ENCODE measurements around the gene TEC. TPM values are rescaled to one million over a fixed set of nuclear protein-coding genes. Genes with fewer than 3 reads are reported as not detected.
"Not testable (repeated sequence)": the region's sequence is repeated elsewhere in the genome, so short reads cannot be mapped to it uniquely, and the experiment has no call there.

The TEC gene
- total RNA-seq, 1 experiment from 2014 or later, result 0.23 TPM

DNA sequence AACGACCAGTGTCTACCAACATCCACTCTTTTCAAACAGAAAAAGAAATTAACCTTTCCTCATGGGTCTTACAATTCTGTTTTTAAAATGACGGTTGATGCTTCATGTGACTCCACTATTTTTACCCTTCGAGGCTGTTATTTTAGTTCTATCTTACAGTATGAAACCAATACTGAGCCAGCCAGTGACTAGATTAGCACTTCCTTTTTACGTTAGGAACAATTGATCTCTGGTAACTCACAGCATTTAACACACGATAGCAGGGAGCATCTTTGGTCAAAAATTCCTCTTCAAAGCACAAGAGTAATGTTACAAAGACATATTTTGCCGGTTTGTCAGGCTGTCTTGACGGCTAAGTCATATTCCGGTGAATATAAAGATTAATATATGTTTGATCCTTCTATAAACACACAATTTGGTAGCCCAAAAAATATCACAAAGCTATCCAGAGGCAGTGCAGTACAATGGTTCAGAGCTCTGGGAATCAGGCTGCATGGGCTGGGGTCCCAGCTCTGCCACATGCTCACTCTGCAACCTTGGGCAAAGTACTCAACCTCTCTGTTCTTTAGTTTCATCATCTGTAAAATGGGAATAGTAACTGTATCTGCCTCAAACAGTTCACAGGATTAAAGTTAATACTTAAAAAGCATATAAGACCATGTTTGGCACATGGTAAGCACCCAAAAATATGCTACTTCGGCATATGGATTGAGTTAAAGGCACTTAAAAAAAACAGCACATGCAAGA, 72.7 kb downstream of the TEC start:
- no peak for DNase-seq (ENCODE audit: low read depth)

DNA sequence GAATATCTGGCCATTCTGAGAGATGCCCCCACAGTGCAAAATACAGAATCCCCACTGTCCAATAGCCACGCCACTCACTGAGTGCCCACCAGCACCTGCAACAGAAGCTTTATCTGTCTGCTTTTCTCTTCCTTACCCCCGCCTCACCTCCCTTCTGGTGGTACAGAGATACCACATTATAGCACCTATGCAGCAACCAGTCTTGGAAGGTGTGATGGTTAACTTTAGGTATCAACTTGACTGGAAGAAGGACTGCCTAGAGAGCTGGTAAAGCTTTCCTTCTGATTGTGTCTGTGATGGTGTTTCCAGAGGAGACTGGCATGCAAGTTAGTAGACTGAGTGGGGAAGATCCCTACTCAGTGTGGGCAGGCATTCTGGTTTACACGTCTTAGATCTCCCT, 73.8 kb downstream of the TEC start:
- no peak for DNase-seq (ENCODE audit: low read depth)

DNA sequence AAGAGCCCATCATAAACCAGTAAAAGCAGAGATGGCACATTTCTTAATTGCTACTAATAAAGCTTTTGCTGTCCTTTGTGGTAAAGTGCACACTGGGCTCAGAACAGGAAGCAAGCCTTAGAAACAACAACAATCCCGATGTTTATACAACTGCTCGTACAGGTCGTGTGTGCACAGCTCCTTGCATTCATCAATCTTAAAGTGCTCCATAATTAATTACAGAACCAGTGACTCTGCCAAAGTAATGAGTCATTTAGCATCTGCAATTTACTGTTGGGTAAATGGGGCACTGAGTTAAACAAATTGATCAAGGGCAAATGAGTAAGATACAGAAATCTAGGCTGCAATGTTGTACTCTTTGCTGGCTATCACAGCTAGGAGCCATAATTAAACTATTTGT, 74.3 kb downstream of the TEC start:
- DNase-seq (ENCODE audit: low read depth), result no peak

DNA sequence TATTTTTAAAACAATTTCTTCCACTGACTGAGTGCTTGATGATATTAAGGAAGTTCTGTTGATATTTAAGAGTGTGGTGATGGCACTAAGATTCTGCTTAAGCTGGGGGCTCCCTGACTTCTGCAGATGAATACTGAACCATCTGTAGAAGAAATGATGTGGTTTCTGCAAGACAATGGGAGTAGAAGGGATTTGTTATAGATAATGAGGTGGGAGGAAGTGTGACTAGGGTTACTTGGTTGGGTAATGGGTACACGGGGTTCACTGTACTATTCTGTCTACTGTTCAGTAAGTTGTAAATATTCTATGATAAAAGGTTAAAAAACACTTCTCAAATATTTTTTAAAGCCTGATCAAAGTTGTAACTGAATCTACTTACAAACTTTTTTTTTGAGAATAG, 74.7 kb downstream of the TEC start:
- no peak for DNase-seq (ENCODE audit: low read depth)

DNA sequence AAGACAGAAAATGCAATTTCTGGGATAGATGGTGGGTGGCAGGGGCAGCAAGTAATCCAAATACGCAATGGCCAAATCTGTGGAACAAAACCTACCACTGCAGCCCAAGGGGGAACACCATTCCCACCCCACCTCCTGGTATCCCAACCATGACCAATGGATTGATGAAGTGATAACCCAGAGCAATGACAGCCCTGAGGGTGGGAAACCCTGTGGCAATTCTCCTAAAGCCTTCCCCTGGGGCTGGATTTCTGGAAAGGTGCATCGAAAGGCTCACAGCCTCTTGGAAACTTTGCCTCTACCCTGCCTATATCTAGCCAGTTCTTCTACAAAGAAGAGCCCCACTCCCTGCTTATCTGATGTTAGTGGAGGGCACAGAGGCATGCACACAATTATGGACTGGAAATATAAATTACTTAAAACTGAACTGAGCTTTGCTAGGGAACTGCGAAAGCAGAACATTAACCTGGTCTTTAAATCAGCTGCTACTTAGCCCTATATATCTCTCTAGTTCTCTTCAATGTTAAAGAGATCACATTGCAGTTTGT, 75.6 kb downstream of the TEC start:
- DNase-seq (ENCODE audit: low read depth), result no peak

DNA sequence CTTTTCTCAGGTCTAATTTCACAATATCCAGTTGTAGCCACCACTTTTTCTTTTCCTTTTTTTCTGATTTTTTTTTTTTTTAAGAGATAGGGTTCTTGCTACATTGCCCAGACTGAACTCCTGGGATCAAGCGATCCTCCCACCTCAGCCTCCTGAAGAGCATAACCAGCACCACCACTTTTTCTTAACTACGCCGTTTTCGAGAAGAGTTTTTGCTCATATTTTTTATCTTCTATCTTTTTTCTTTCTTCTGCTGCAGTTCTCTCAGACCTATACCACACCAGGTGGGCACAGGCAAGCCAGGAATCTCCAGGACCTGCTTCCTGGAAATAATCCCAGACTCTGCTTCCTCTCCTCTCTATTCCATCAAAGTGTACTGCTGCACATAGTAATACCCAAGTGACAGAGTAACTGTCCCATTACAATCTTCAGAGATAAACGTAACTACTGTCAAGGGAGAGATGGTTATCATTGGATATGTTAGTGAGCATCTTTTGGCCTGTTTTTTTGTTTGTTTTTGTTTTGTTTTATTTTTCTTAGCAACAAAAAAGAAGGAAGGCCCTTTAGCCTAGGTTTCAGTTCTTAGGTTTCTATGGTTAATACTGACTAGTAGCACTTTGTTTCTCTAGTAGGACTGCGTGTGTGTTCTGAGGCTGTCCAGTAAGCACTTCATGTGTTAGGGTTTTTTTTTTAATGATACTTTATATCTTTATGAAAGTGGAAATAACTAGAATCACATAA, 76.4 kb downstream of the TEC start:
- DNase-seq (ENCODE audit: low read depth), result no peak

DNA sequence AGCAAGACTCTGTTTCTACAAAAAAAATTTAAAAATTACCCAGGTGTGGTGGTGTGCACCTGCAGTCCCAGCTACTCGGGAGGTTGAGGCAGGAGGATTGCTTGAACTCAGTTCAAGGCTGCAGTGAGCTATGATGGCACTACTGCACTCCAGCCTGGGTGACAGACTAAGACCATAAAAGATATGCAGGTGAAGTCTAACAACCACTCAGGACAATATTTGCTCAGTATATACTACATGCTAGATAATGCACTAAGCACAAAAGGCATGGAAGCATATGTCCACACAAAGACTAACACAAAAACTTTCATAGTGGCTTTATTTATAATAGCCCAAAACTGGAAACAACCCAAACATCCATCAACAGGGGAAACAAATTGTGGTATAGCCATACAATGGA, 77.9 kb downstream of the TEC start:
- DNase-seq (ENCODE audit: low read depth), result no peak

DNA sequence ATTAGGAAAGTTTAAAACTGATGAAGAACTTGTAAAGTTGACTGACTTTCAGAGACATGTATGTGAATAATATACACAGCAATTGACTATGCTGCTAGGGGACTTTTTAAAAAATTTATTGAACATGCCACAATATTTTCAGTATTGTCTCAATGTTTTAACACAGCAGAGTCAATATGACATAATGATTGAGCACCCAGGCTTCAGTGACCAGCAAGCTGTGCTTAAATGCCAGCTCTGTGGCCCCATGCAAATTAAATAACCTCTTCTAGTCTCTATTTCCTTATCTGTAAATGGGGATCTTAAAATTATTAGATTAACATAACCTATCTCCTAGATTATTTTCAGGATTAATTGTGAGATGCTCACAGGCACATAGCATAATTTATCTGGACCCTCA, 78.8 kb downstream of the TEC start:
- no peak for DNase-seq (ENCODE audit: low read depth)

DNA sequence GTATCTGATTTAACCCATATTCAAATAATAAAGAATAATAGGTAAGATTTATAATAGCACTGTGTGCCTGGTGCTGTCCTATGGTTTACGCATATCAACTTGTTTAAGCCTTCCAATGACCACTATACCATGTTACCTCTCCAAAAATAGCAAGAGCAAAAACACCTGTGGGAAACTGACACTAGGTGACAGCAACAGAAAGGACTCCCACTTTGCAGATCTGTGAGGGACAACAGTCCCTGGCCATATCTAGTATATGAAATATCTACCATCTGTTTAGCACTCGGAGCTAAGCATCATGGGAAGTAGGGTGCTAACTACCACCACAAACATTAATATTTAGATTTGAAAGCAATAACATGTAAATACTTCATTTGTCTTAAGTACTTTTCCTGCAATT, 79.9 kb downstream of the TEC start:
- no peak for DNase-seq (ENCODE audit: low read depth)

DNA sequence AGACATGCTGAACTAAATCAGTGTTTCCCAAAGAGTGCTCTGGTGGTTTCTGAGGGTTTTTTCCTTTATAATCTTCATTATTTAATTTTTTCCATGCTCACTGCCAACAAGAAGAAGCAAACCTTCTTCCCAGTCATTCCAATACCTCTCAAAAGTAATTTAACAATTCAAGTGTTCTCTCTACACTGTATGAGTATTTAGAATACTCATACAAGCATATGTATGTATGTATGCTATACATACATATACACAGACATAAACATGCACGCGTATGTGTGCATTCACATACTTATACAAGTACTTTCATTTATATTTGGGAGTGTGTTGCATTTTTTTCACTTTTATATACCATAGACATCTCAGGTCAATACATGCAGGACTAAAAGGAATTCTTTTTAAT, 81.2 kb downstream of the TEC start:
- DNase-seq (ENCODE audit: low read depth), result no peak

DNA sequence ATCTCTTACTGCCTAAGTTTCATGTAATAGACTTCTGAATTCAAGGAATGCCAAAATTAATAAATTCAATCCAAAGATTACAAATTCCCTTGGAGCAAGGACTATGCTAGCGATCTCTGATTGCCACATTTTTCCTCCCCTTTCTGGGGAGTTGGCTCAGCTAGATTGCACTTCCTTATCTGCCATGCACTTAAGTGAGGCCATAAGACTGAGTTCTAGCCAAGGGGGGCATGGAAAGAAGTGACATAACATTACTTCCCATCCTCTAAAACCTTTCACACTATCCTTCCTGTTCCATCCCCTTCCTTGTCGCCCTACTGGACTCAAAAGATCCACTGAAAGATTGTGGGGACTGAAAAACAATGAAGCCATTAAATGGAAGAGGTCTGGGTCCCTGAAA, 81.8 kb downstream of the TEC start:
- no peak for DNase-seq (ENCODE audit: low read depth)

DNA sequence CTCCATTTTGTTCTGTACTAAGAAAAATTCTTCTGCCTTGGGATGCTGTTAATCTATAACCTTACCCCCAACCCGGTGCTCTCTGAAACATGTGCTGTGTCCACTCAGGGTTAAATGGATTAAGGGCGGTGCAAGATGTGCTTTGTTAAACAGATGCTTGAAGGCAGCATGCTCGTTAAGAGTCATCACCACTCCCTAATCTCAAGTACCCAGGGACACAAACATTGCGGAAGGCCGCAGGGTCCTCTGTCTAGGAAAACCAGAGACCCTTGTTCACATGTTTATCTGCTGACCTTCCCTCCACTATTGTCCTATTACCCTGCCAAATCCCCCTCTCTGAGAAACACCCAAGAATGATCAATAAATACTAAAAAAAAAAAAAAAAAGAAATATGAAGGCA, 82.6 kb downstream of the TEC start:
- not testable (repeated sequence) for DNase-seq (ENCODE audit: low read depth)

DNA sequence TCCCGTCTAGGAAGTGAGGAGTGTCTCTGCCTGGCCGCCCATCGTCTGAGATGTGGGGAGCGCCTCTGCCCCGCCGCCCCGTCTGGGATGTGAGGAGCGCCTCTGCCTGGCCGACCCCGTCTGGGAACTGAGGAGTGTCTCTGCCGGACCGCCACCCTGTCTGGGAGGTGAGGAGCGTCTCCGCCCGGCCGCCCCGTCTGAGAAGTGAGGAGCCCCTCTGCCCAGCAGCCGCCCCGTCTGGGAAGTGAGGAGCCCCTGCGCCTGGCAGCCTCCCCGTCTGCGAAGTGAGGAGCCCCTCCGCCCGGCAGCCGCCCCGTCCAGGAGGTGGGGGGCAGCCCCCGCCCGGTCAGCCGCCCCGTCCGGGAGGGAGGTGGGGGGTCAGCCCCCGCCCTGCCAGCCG, 83.2 kb downstream of the TEC start:
- DNase-seq (ENCODE audit: low read depth), result not testable (repeated sequence)

DNA sequence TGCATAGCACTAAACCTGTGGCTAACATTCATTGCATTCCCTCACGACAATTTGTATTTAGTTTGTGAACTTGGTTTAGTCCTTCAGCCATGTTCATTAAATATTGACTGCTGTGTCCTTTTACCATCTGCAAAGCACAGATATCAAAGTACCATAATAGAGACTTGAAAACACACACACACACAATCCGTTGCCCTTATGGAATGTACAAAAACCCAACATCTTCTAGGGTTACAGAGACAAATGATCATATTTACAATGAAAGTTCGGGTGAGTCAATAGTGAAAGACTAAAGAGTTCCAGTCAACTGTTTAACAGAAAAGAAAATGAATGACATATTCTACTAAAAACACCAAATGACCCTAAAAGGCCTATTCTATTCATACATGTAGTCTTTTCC, 84.8 kb downstream of the TEC start:
- DNase-seq (ENCODE audit: low read depth), result no peak

DNA sequence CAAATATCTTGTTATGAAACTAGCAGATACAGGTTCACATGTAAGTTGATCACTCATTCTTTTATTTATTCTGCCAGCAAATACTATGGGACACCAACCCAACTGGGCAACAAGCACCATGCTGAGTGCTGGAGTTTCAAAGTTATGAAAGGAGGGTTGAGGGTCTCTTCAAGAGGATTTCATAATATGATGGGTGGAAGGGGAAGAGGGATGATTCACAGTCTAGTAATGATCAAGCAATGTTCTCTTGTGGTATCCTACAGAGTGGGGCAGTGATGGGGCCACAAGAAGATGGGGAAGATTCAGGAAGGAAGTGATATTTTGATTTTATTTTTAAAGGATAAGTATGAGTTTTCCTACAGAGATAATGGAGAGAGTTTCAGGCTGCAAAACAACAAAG, 89.4 kb downstream of the TEC start:
- no peak for DNase-seq (ENCODE audit: low read depth)

DNA sequence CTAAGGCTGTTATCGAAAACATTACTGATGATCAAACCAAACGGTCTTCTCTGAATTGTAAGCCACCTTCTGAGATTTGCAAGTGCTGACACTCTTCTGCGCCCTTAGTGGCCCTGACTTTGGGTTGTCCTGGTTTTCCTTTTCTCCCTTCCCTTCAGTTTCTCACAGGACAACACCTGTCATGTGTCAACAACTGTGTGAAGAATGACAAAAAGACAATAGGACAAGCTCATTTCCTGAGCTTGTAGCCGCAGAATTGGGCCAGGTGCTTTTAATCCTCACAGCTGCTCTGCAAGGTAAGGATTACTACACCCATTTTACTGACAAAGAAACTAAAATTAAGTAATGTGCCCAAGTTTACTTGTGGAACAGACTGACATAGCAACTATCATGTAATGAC, 90.7 kb downstream of the TEC start:
- DNase-seq (ENCODE audit: low read depth), result no peak

DNA sequence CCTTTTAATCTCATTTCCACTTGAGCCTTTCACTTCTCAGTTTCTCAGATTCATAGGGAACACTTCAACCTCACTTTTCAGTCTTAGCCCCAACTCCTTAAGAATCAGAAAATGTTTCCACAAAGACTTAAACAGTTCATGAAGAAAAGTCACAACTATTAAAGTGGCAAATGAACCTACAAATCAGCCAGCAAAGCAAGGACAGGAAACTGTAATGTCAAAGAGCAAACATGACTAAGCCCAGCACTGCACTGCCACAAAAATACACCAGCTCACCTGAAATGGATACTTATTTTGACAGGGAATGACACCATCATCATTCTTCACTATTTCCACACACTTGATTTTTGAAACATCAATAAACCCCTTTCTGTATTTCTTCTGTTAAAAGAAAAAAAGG, 93.8 kb downstream of the TEC start:
- peak; percentile 15 for DNase-seq (ENCODE audit: low read depth)

DNA sequence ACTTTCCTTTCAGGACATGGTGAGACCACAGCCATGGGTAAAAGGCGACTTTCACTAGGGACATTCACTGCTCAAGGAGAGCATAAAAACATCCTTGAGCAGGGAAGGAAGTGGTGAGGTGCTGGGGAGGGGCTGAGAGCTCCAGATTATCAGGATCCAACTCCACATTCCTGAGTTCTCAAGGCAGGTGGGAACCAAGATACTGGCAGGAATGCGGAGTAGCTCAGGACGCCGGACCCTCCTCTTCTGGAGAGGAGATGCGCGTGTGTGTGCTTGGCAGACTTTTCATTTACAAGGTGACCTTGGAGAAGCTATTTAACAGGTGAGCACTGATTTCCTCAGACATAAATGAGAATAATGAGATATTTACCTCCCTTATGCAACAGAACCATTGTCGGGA, 94.3 kb downstream of the TEC start:
- DNase-seq (ENCODE audit: low read depth), result no peak

DNA sequence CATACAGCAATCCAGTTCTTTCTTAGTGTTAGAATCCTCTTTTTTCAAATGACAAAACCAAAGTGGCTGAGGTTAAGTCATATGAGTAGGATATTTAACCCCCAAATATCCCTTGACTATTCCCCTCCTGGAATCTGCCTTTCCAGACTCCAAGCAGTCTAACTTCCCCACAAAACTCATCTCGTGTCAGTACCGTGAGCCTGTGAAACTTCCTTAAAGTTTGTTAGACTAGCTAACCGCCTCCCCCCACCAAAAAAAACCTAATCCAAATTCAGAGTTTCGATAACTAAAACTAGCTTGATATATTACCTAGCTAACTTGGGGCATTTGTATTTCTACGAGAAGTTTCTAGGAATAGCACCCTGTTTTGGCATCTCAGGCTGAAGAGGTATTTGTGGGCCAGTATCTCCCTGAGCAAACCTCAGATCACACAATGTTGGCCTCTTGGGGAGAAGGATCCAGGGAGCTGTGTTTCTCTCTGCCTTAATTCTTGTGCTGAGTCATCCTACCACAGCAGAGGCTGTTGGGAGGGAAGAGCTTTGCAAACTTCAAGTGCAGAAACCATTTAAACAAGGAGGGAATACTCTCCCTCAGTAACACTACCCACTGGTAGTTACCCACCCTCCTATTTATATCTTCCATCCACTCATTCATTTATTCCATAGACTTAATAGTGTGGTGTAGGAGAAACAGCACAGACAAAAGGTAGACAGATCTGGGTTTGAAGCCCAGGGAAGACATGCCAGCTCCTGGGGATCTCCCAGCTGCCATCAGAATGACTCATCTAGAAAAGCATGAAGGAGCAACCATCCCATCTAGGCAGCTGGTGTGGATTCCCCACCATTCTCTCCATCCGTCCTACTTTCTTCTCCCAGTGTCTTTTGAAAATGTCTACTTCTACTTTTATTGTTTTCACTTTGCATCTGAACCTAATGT, 96.3 kb downstream of the TEC start:
- DNase-seq (ENCODE audit: low read depth), result peak; percentile 76

DNA sequence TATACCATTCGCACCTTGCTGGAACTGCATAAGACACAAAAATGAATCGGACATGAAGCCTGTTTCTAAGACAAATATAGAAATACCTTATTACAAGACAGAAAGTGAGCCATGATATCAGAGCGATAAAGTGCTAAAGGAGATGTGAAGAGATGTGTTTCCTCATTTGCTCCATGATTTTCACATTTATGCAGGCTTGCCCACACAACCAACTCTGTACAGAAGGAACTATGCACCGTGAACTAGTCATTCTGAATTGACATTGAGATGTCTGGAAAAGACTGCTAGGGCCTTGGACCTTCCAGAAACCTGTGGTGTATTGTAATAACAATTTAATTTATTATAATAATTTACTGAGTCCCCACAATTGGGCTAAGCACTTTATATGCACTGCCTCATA, 97.0 kb downstream of the TEC start:
- no peak for DNase-seq (ENCODE audit: low read depth)

DNA sequence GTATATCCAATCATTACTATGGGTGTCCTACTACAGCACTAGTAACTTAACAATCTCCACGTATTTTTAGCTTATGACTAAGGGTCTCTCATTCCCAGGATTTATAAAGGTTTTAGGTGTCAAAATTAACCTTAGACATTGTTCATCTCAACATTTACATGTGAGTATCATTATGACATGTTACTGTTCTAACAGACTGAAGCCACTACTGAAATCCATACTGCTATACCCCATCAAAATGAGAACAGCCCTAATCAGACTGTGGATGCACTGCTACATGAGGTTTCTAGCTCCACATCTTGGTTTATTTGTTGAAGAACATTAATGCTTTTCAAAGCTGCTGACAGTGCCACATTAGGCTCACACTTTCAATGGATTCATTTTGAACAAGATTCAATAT, 100.0 kb downstream of the TEC start:
- no peak for DNase-seq (ENCODE audit: low read depth)

All from Daoy (cell line).